ENCODE results near the gene AJAP1. TPM values are rescaled to one million over a fixed set of nuclear protein-coding genes. Genes with fewer than 3 reads are reported as not detected.

Gene AJAP1
- total RNA-seq, 1 experiment from 2014 or later = not detected

DNA sequence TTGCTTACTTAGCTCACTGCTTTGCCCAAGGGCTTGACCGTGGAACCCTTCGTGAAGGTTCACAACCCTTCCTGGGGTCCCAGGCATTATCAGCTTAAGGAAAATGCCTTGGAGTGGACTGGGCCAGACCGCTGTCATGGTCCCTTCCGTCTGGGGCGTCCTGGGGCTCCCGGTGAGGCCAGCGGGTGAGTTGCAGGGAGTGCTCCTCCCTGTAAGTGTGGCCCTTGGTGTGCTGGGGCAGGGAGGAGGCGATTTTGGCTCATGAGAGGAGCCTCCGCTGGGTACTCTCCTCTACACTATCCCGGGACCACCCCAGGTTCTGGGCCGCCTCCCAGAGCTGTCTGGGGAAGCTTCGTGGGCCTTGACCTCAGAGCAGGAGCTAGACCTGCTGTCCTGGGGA, 48.1 kb downstream of the AJAP1 start:
- DNase-seq (ENCODE audit: low read depth, low spot score) = no peak
- Histone ChIP-seq H3K9me2 (ENCODE audit: insufficient read depth) (no peaks in the 10 kb centered on the region), H3K4me3 (replicated peaks in 1 of 2; ENCODE audit: low read depth in 1 of 2, low read length in 2 of 2) (no peak overlapping the region), H3K79me2 (ENCODE audit: insufficient read depth, low read length) (no peaks in the 10 kb centered on the region), H3K27me3 (ENCODE audit: insufficient read depth, low read length) (no peaks in the 10 kb centered on the region), H2AFZ (ENCODE audit: low read depth, low read length, poor library complexity, severe bottlenecking) (no peak overlapping the region), H3K36me3 (ENCODE audit: control insufficient read depth in 1 of 2, insufficient read depth in 2 of 2, low read length in 2 of 2) (no peaks in the 10 kb centered on the region), H3K9me3 (ENCODE audit: control insufficient read depth in 1 of 2, insufficient read depth in 1 of 2, low read depth in 1 of 2, low read length in 2 of 2) (no peaks in the 10 kb centered on the region; a peak in 1 of 4 replicates), H3K4me2 (ENCODE audit: low read length) (no peak overlapping the region), H4K20me1 (ENCODE audit: insufficient read depth) (no peaks in the 10 kb centered on the region), H3K9ac (ENCODE audit: low read length) (no peak overlapping the region), H3K27ac (ENCODE audit: low read depth, low read length) (no peak overlapping the region), H3K4me1 (ENCODE audit: control insufficient read depth in 1 of 2, insufficient read depth in 2 of 2, low read length in 2 of 2) (no peaks in the 10 kb centered on the region)
- TF ChIP-seq ZNF274 (IDR thresholded peaks at IDR 0.05; ENCODE audit: low read depth, low read length) = no peak
- TF ChIP-seq, protein P1, sequence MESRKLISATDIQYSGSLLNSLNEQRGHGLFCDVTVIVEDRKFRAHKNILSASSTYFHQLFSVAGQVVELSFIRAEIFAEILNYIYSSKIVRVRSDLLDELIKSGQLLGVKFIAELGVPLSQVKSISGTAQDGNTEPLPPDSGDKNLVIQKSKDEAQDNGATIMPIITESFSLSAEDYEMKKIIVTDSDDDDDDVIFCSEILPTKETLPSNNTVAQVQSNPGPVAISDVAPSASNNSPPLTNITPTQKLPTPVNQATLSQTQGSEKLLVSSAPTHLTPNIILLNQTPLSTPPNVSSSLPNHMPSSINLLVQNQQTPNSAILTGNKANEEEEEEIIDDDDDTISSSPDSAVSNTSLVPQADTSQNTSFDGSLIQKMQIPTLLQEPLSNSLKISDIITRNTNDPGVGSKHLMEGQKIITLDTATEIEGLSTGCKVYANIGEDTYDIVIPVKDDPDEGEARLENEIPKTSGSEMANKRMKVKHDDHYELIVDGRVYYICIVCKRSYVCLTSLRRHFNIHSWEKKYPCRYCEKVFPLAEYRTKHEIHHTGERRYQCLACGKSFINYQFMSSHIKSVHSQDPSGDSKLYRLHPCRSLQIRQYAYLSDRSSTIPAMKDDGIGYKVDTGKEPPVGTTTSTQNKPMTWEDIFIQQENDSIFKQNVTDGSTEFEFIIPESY (IDR thresholded peaks at IDR 0.05; ENCODE audit: extremely low read depth, insufficient replicate concordance, low read length) = no peak
- TF ChIP-seq SIN3A (IDR thresholded peaks at IDR 0.05; ENCODE audit: low read depth) = no peak
- TF ChIP-seq, protein P2, sequence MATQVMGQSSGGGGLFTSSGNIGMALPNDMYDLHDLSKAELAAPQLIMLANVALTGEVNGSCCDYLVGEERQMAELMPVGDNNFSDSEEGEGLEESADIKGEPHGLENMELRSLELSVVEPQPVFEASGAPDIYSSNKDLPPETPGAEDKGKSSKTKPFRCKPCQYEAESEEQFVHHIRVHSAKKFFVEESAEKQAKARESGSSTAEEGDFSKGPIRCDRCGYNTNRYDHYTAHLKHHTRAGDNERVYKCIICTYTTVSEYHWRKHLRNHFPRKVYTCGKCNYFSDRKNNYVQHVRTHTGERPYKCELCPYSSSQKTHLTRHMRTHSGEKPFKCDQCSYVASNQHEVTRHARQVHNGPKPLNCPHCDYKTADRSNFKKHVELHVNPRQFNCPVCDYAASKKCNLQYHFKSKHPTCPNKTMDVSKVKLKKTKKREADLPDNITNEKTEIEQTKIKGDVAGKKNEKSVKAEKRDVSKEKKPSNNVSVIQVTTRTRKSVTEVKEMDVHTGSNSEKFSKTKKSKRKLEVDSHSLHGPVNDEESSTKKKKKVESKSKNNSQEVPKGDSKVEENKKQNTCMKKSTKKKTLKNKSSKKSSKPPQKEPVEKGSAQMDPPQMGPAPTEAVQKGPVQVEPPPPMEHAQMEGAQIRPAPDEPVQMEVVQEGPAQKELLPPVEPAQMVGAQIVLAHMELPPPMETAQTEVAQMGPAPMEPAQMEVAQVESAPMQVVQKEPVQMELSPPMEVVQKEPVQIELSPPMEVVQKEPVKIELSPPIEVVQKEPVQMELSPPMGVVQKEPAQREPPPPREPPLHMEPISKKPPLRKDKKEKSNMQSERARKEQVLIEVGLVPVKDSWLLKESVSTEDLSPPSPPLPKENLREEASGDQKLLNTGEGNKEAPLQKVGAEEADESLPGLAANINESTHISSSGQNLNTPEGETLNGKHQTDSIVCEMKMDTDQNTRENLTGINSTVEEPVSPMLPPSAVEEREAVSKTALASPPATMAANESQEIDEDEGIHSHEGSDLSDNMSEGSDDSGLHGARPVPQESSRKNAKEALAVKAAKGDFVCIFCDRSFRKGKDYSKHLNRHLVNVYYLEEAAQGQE (IDR thresholded peaks at IDR 0.05; ENCODE audit: low read depth) = no peak
- TF ChIP-seq, protein P3, sequence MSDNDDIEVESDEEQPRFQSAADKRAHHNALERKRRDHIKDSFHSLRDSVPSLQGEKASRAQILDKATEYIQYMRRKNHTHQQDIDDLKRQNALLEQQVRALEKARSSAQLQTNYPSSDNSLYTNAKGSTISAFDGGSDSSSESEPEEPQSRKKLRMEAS (IDR thresholded peaks at IDR 0.05) = no peak
- no peak for TF ChIP-seq TCF7L2 (IDR thresholded peaks at IDR 0.05; ENCODE audit: borderline replicate concordance, extremely low read depth, insufficient read depth, insufficient read length)
- no peak for TF ChIP-seq EZH2 (IDR thresholded peaks at IDR 0.05)
- TF ChIP-seq EGR1 (IDR thresholded peaks at IDR 0.05; ENCODE audit: low read depth) = no peak
- TF ChIP-seq, protein P4, sequence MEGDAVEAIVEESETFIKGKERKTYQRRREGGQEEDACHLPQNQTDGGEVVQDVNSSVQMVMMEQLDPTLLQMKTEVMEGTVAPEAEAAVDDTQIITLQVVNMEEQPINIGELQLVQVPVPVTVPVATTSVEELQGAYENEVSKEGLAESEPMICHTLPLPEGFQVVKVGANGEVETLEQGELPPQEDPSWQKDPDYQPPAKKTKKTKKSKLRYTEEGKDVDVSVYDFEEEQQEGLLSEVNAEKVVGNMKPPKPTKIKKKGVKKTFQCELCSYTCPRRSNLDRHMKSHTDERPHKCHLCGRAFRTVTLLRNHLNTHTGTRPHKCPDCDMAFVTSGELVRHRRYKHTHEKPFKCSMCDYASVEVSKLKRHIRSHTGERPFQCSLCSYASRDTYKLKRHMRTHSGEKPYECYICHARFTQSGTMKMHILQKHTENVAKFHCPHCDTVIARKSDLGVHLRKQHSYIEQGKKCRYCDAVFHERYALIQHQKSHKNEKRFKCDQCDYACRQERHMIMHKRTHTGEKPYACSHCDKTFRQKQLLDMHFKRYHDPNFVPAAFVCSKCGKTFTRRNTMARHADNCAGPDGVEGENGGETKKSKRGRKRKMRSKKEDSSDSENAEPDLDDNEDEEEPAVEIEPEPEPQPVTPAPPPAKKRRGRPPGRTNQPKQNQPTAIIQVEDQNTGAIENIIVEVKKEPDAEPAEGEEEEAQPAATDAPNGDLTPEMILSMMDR (IDR thresholded peaks at IDR 0.05 in 2 of 3, conservative IDR thresholded peaks at IDR 0.05 in 1 of 3; ENCODE audit: borderline replicate concordance in 1 of 3, insufficient read depth in 1 of 3, low read depth in 2 of 3, low read length in 2 of 3) = no peak
- no peak for TF ChIP-seq POLR2A (IDR thresholded peaks at IDR 0.05; ENCODE audit: borderline replicate concordance, extremely low read depth, insufficient read depth, insufficient read length)
- no peak for TF ChIP-seq EZH2phosphoT487 (IDR thresholded peaks at IDR 0.05; ENCODE audit: borderline replicate concordance)
- TF ChIP-seq CEBPB (IDR thresholded peaks at IDR 0.05; ENCODE audit: low read depth) = no peak
- no peak for TF ChIP-seq SRF (IDR thresholded peaks at IDR 0.05; ENCODE audit: low read depth)
- BruUV-seq (replicated peaks) = no TSS peak
- ChIA-PET RAD21 (ENCODE audit: low non-redundant PET in 1 of 2, low total read pairs in 2 of 2, uncharacterized antibody in 2 of 2, unreplicated experiment in 2 of 2) (no interaction called here), POLR2A (no interaction called here), CTCF (no interaction called here)
- ATAC-seq = no peak
- intact Hi-C loops (cut with micrococcal nuclease) = no loop called here

Data from HCT116 (cell line).